ENCODE measurements around the gene GCM1.

GRCh38 chr6:53111865-53112264, 36.8 kb downstream of the GCM1 start:
- TF ChIP-seq POLR2A (IDR thresholded peaks at IDR 0.05) (no peak), CTCF (IDR thresholded peaks at IDR 0.05) (no peak)

Measured in adrenal gland (tissue), 5 donors.